Pancreas (tissue), 10 donors: ENCODE data around the gene INPP4B. TPM values are rescaled to one million over a fixed set of nuclear protein-coding genes. Genes with fewer than 3 reads are reported as not detected.

ENCODE experiments used
- ATAC-seq, 4 donors: fragments of 200-7000 bp; cut with Tn5 transposase; one replicate each; pipeline versions ENCODE4 v1.8.0 to v1.9.1; 2020; ENCODE audit warnings: mild to moderate bottlenecking in 4 of 4, moderate library complexity in 4 of 4
- DNase-seq, 6 donors: peaks; one replicate each; pipeline ENCODE4 v3.0.0-alpha.2; 2020
- FAIRE-seq: peaks from 2 replicates; lab custom pipeline; 2012; peaks lifted over from hg19 to GRCh38; lab: Jason Lieb, UNC
- H3K27ac ChIP-seq, 4 donors: fragments of 200-600 bp; sonication (generic); 1 replicate in 3 of 4; 2 replicates in 1 of 4; pipeline versions ENCODE4 v1.5.0 to v1.8.0; 2020
- H3K27me3 ChIP-seq, 4 donors: fragments of 200-600 bp; one replicate each; pipeline ENCODE4 v1.8.0; 2021
- H3K36me3 ChIP-seq, 3 donors: fragments of 200-600 bp; sonication (generic) in 1 of 3; one replicate each; pipeline versions ENCODE4 v1.5.0 to v1.8.0; 2020 to 2021
- H3K4me1 ChIP-seq, 3 donors: fragments of 200-600 bp; one replicate each; pipeline ENCODE4 v1.8.0; 2021
- H3K4me3 ChIP-seq, 4 donors: fragments of 200-600 bp; sonication (generic) in 2 of 4; one replicate each; pipeline versions ENCODE4 v1.5.0 to v1.8.0; 2020 to 2021
- H3K9me3 ChIP-seq, 4 donors: fragments of 200-600 bp; one replicate each; pipeline ENCODE4 v1.8.0; 2021
- CTCF ChIP-seq, 4 donors: fragments of 200-600 bp; sonication (generic) in 3 of 4; IDR thresholded peaks; one replicate each; pipeline versions ENCODE4 v1.5.0 to v1.8.0; 2021; ENCODE audit warnings: antibody characterized with exemption in 4 of 4
- WGBS, 2 donors: extraction: QIAGEN DNeasy Blood & Tissue Kit; methylation state at CpG; one replicate each; pipeline ENCODE4 v1.1.7; 2013; 5-methylcytosine and 5-hydroxymethylcytosine counted together
- intact Hi-C, 3 donors: fragments of 100-400 bp; cut with DNase I; formaldehyde crosslinking; loops; one replicate each; pipeline versions ENCODE4 v1.11.1 to v1.14.2; 2022
- polyA plus RNA-seq, 2 donors: library from polyadenylated mRNA; stranded (reverse); fragments of 200-250 nt; gene quantifications; one replicate each; pipeline ENCODE4 v1.2.3, GENCODE V29; 2013
- total RNA-seq, 6 donors: library from RNA; stranded (reverse); fragmentation: NEBNext Ultra II Directional in 4 of 6; extraction: Animal tissue kit (Norgen Biotek cat#: 25700) in 4 of 6; gene quantifications; one replicate each; pipeline versions ENCODE4 v1.2.1 to v1.2.4, GENCODE V29; 2021 to 2023
- donor health status: healthy with polysubstance abuse.
- donor health status: DM: no; HTN: no; CAD: no; lungs with moderate emphysema.
- donor health status: DM: no; HTN: no; CAD: no.
- donor health status: control.
- donor health status: control.
- donor health status: Bipolar disorder and iron deficiency.
- donor health status: DM: yes; HTN: yes; CAD: no.
- donor health status: DM: no; HTN: no; CAD: no.
- donor health status: DM: no; HTN: no; CAD: no.
- donor health status: DM: yes; HTN: yes; CAD: no.

The INPP4B gene
- total and polyA plus RNA-seq, 8 donors, result 1.2 to 12.9 (median 5.5) TPM

- no peak for TF ChIP-seq CTCF (IDR thresholded peaks at IDR 0.05)
- Histone ChIP-seq H3K36me3 (no peaks in the 10 kb centered on the region), H3K4me1 (no peaks in the 10 kb centered on the region), H3K27ac (no peak overlapping the region), H3K9me3 (no peaks in the 10 kb centered on the region), H3K27me3 (no peaks in the 10 kb centered on the region), H3K4me3 (no peak overlapping the region)
- ATAC-seq (no peak), FAIRE-seq (no peak), DNase-seq (no peak)
- 94 to 100% methylated on average over 1 of the region's 1 CpG for WGBS, 2 donors
- intact Hi-C loops, result no loop called here
Measured at GRCh38 chr4:142427456-142427855, 418.6 kb downstream of the INPP4B start.

DNA sequence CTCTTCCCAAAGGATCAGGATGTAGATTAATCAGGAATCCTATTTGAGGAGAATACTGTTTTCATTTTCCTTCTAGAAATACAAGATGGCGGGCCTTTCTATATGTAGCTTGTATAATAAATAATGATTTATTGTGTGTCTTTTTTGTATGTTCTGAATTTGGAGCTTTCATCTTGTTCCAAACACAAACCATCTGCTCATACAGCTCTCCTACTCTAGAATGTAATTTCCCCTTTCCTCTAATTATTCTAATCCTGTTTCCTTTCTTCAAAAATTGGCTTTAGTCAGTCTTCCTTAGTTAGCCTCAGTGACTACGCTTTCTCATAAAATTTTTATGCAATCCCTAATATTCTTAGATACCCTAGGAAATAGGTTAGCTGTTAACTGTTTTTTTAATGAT is 422.2 kb downstream of the INPP4B start:
- DNase-seq (no peak), FAIRE-seq (no peak), ATAC-seq (no peak)
- intact Hi-C loops, result no loop called here
- Histone ChIP-seq H3K9me3 (no peaks in the 10 kb centered on the region), H3K27ac (no peak overlapping the region), H3K36me3 (no peaks in the 10 kb centered on the region), H3K4me1 (no peaks in the 10 kb centered on the region), H3K27me3 (no peaks in the 10 kb centered on the region), H3K4me3 (no peak overlapping the region)
- 92 to 94% methylated on average over 2 of the region's 2 CpGs for WGBS, 2 donors
- no peak for TF ChIP-seq CTCF (IDR thresholded peaks at IDR 0.05)

- no peaks in the 10 kb centered on the region for H3K4me1 ChIP-seq
- TF ChIP-seq CTCF (IDR thresholded peaks at IDR 0.05), result no peak
- H3K36me3 ChIP-seq, result no peaks in the 10 kb centered on the region
- intact Hi-C loops, result no loop called here
- H3K27ac ChIP-seq, result no peak overlapping the region
- ATAC-seq, result no peak
- no peak for DNase-seq
- no peaks in the 10 kb centered on the region for H3K9me3 ChIP-seq
- 93 to 94% methylated on average over 3 of the region's 3 CpGs for WGBS, 2 donors
- FAIRE-seq, result no peak
- H3K27me3 ChIP-seq, result no peaks in the 10 kb centered on the region
- no peak overlapping the region for H3K4me3 ChIP-seq
Measured at GRCh38 chr4:142420311-142421095, 425.6 kb downstream of the INPP4B start.

DNA sequence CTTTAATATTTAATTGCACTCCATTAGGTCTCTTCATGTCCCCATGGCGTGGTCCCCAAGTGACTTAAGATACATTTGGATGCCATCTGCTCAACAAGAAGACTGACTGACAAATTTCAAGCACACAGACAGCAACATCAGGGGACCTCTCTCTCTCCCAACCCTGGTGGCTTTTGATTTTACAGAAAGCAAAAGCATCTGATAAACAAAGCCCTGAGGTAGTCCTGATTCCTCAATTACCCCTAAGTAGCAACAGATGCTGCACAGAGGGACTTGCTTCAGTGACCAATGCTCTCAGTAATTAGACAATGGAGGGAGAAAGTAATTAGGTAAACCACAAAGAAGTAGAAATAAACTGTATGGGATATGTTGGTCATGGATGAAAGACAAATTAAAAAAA is 426.4 kb downstream of the INPP4B start:
- H3K27ac ChIP-seq, result no peak overlapping the region
- H3K36me3 ChIP-seq, result no peaks in the 10 kb centered on the region
- no peaks in the 10 kb centered on the region for H3K4me1 ChIP-seq
- WGBS, 2 donors, result 90 to 95% methylated on average over 1 of the region's 1 CpG
- FAIRE-seq, result no peak
- H3K4me3 ChIP-seq, result no peak overlapping the region
- no peaks in the 10 kb centered on the region for H3K9me3 ChIP-seq
- H3K27me3 ChIP-seq, result no peaks in the 10 kb centered on the region
- no peak for DNase-seq
- intact Hi-C loops, result no loop called here
- no peak for ATAC-seq
- no peak for TF ChIP-seq CTCF (IDR thresholded peaks at IDR 0.05)

- Histone ChIP-seq H3K36me3 (no peaks in the 10 kb centered on the region), H3K9me3 (no peaks in the 10 kb centered on the region), H3K27ac (no peak overlapping the region), H3K27me3 (no peaks in the 10 kb centered on the region), H3K4me1 (no peaks in the 10 kb centered on the region), H3K4me3 (no peak overlapping the region)
- no peak for DNase-seq
- 90 to 98% methylated on average over 2 of the region's 2 CpGs for WGBS, 2 donors
- no peak for FAIRE-seq
- no peak for TF ChIP-seq CTCF (IDR thresholded peaks at IDR 0.05)
- no peak for ATAC-seq
- intact Hi-C loops, result no loop called here
Measured at GRCh38 chr4:142418697-142419096, 427.4 kb downstream of the INPP4B start.
